Peyer's patch (tissue), 4 donors: ENCODE results near the gene INPP5F.

ENCODE experiments used
- CTCF ChIP-seq, 6 experiments: fragments of 450-650 bp in 4 of 6; fragments of 200-600 bp in 2 of 6; sonication (generic) in 1 of 6; IDR thresholded peaks; one replicate each; pipeline ENCODE4 v1.5.1; 2017 to 2019; ENCODE audit warnings: antibody characterized with exemption in 6 of 6, mild to moderate bottlenecking in 3 of 6, moderate library complexity in 1 of 6
- POLR2A ChIP-seq, 2 donors: fragments of 450-650 bp; IDR thresholded peaks; one replicate each; pipeline ENCODE4 v1.5.1; 2017; ENCODE audit warnings: antibody characterized with exemption in 2 of 2, mild to moderate bottlenecking in 2 of 2, moderate library complexity in 2 of 2

DNA sequence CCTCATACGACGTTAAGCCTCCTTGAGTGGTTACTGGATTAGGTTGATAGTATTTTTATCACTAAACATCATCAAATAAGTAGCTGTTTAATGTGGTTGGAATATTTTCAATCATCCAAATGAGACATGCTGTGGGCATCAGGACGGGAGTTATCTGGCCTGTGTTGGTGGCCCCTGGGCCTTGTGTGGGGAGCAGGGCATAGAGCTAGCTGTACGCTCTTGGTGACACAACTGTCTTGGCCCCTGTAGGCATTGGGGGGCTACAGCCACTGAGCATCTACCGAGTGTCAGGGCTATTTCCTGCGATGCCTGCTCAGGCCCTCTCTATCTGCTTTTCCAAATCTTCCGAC is 46.4 kb upstream of the INPP5F start:
- TF ChIP-seq CTCF (IDR thresholded peaks at IDR 0.05) (no peak), POLR2A (IDR thresholded peaks at IDR 0.05) (no peak)
